Measurements from ENCODE around the gene BBIP1.

- TF ChIP-seq ZNF384 (IDR thresholded peaks at IDR 0.05; ENCODE audit: low read depth, low read length) (no peak), POLR2A (conservative IDR thresholded peaks at IDR 0.05) (no peak), ZNF124 (CRISPR knock-in tag; IDR thresholded peaks at IDR 0.05) (no peak), GATAD2B (IDR thresholded peaks at IDR 0.05; ENCODE audit: borderline replicate concordance) (no peak), CREB1 (IDR thresholded peaks at IDR 0.05) (no peak), CREB1 (CRISPR knock-in tag; IDR thresholded peaks at IDR 0.05) (no peak), ZBTB2 (IDR thresholded peaks at IDR 0.05) (no peak), POLR2AphosphoS2 (IDR thresholded peaks at IDR 0.05; ENCODE audit: low read length) (no peak), SMAD1 (IDR thresholded peaks at IDR 0.05; ENCODE audit: low read depth, low read length, partially characterized antibody) (no peak)
Measured at GRCh38 chr10:110960333-110960712, 41.3 kb upstream of the BBIP1 start.

All from K562 (cell line).